Endothelial cell of umbilical vein (primary cell): ENCODE measurements around the gene ADD2. TPM values are rescaled to one million over a fixed set of nuclear protein-coding genes. Genes with fewer than 3 reads are reported as not detected.

ENCODE experiments used
- BruUV-seq: library from RNA; stranded (reverse); fragments of 400-500 nt; replicated peaks from 2 replicates; lab custom pipeline; 2021; lab: Mats Ljungman, UMichigan
- CTCF ChIA-PET: fragments of 300-600, 350-600 bp; sonication (Branson Sonifier 250); formaldehyde crosslinking; loops from one replicate; lab custom pipeline; 2021; ENCODE audit warnings: antibody characterized with exemption, inconsistent platforms; lab: Charles Lee
- POLR2A ChIA-PET: fragments of 300-600, 350-600 bp; sonication (Branson Sonifier 250); formaldehyde crosslinking; loops from one replicate; lab custom pipeline; 2021; ENCODE audit warnings: antibody characterized with exemption, inconsistent platforms; lab: Charles Lee
- DNase-seq: peaks from one replicate; pipeline ENCODE4 v3.0.0-alpha.2; 2011; ENCODE audit warnings: low read depth, low spot score
- FAIRE-seq: peaks from 2 replicates; lab custom pipeline; 2011; peaks lifted over from hg19 to GRCh38; lab: Jason Lieb, UNC
- H2AFZ ChIP-seq: 2 replicates; pipeline ENCODE4 v1.6.0; 2012; ENCODE audit warnings: low read depth, low read length, control low read depth, inconsistent platforms
- H3K27ac ChIP-seq: 2 replicates; pipeline ENCODE4 v1.5.1; 2011; ENCODE audit warnings: low read depth, mild to moderate bottlenecking, control low read depth, low read length, moderate library complexity; ENCODE audit not compliant: insufficient read depth
- H3K27me3 ChIP-seq, 2 experiments: 2 replicates each; pipeline versions ENCODE4 v1.6.0 to v1.6.1; 2011; ENCODE audit warnings: low read length in 2 of 2, mixed read lengths in 1 of 2; ENCODE audit not compliant: control insufficient read depth in 2 of 2, insufficient read depth in 2 of 2
- H3K36me3 ChIP-seq, 2 experiments: 2 replicates in 1 of 2; 3 replicates in 1 of 2; pipeline ENCODE4 v1.5.1; 2011; ENCODE audit warnings: low read length in 2 of 2, mild to moderate bottlenecking in 1 of 2, moderate library complexity in 1 of 2; ENCODE audit not compliant: control insufficient read depth in 2 of 2, insufficient read depth in 2 of 2; ENCODE audit errors: extremely low read depth in 1 of 2
- H3K4me1 ChIP-seq: 3 replicates; pipeline ENCODE4 v1.5.1; 2011; ENCODE audit warnings: mild to moderate bottlenecking, low read length; ENCODE audit not compliant: control insufficient read depth, insufficient read depth; ENCODE audit errors: extremely low read depth
- H3K4me2 ChIP-seq: 2 replicates; pipeline ENCODE4 v1.6.1; 2011; ENCODE audit warnings: low read length, control low read depth, mixed read lengths; ENCODE audit not compliant: insufficient read depth
- H3K4me3 ChIP-seq, 3 experiments: fragments of 200-600 bp in 1 of 3; sonication (generic), shearing (Covaris generic) in 1 of 3; replicated peaks in 1 of 3; 2 replicates each; pipeline ENCODE4 v1.5.1; 2011 to 2016; ENCODE audit warnings: control low read depth in 3 of 3, low read length in 3 of 3, mild to moderate bottlenecking in 2 of 3, inconsistent platforms in 1 of 3, low read depth in 1 of 3, moderate library complexity in 1 of 3; ENCODE audit not compliant: insufficient read depth in 1 of 3
- H3K79me2 ChIP-seq: 2 replicates; pipeline ENCODE4 v1.6.0; 2012; ENCODE audit warnings: low read length, inconsistent platforms; ENCODE audit not compliant: control insufficient read depth, insufficient read depth
- H3K9ac ChIP-seq: replicated peaks from 2 replicates; pipeline ENCODE3; 2011; ENCODE audit warnings: low read length, control low read depth; ENCODE audit not compliant: insufficient read depth; ENCODE audit errors: extremely low read depth
- H3K9me1 ChIP-seq: replicated peaks from 3 replicates; pipeline ENCODE4 v1.6.0; 2011; ENCODE audit warnings: mild to moderate bottlenecking, low read length; ENCODE audit not compliant: control insufficient read depth, insufficient read depth; ENCODE audit errors: extremely low read depth
- H3K9me3 ChIP-seq: replicated peaks from 2 replicates; pipeline ENCODE4 v1.5.1; 2012; ENCODE audit warnings: low read length, inconsistent platforms; ENCODE audit not compliant: control insufficient read depth, insufficient read depth
- H4K20me1 ChIP-seq: replicated peaks from 2 replicates; pipeline ENCODE3; 2011; ENCODE audit warnings: mild to moderate bottlenecking, low read length; ENCODE audit not compliant: control insufficient read depth, insufficient read depth; ENCODE audit errors: extremely low read depth
- CTCF ChIP-seq, 2 donors: IDR thresholded peaks; 1 replicate in 1 of 2; 2 replicates in 1 of 2; pipeline ENCODE4 v1.5.1; 2011; ENCODE audit warnings: low read length in 2 of 2, mild to moderate bottlenecking in 2 of 2, moderate library complexity in 2 of 2, control low read depth in 1 of 2, inconsistent platforms in 1 of 2, low read depth in 1 of 2; ENCODE audit not compliant: insufficient read depth in 1 of 2; ENCODE audit errors: extremely low read depth in 1 of 2
- EZH2 ChIP-seq: IDR thresholded peaks from 2 replicates; pipeline ENCODE4 v1.6.1; 2012; ENCODE audit warnings: borderline replicate concordance, low read depth, mild to moderate bottlenecking, moderate library complexity, low read length, inconsistent platforms; ENCODE audit not compliant: severe bottlenecking
- FOS ChIP-seq: IDR thresholded peaks from 2 replicates; pipeline ENCODE4 v1.6.1; 2011; ENCODE audit warnings: mild to moderate bottlenecking, low read length, moderate library complexity, borderline replicate concordance; ENCODE audit not compliant: insufficient read depth
- GATA2 ChIP-seq: IDR thresholded peaks from 2 replicates; pipeline ENCODE4 v1.7.0; 2011; ENCODE audit warnings: low read depth, mild to moderate bottlenecking, moderate library complexity, mixed read lengths, low read length; ENCODE audit not compliant: insufficient read length, insufficient read depth
- JUN ChIP-seq: IDR thresholded peaks from 2 replicates; pipeline ENCODE4 v1.6.1; 2011; ENCODE audit warnings: borderline replicate concordance, low read depth; ENCODE audit not compliant: insufficient read length, insufficient read depth
- MAX ChIP-seq: IDR thresholded peaks from 2 replicates; pipeline ENCODE4 v1.6.1; 2011; ENCODE audit not compliant: insufficient read depth, insufficient read length
- MYC ChIP-seq: IDR thresholded peaks from one replicate; pipeline ENCODE4 v1.6.1; 2011; ENCODE audit warnings: mild to moderate bottlenecking, low read depth, low read length
- POLR2A ChIP-seq: IDR thresholded peaks from 2 replicates; pipeline ENCODE4 v1.6.1; 2012; ENCODE audit warnings: low read depth, mild to moderate bottlenecking, control low read depth, low read length
- POLR2AphosphoS5 ChIP-seq: IDR thresholded peaks from 2 replicates; pipeline ENCODE4 v1.6.1; 2012; ENCODE audit warnings: low read depth, mild to moderate bottlenecking, control low read depth, low read length, moderate library complexity; ENCODE audit not compliant: insufficient read depth
- dilution Hi-C: fragments of 300-500 bp; cut with MboI; formaldehyde crosslinking; loops from one replicate; pipeline ENCODE4 v1.15.0; 2019; ENCODE audit warnings: low sequenced_read_pairs; ENCODE audit not compliant: extremely low pct_ligation_motif_present
- intact Hi-C: fragments of 100-400 bp; cut with micrococcal nuclease; formaldehyde crosslinking; loops from one replicate; pipeline ENCODE4 v1.10.0; 2022
- polyA plus RNA-seq, 4 experiments: library from polyadenylated mRNA; depleted of rRNA in 3 of 4; stranded (reverse) in 3 of 4; unstranded in 1 of 4; fragments of >200 nt; gene quantifications; 2 replicates each; pipeline versions ENCODE4 v1.2.1 to v1.2.3, GENCODE V29; 2011 to 2012; ENCODE audit warnings: missing spikeins in 1 of 4
- total RNA-seq: library from RNA; stranded (reverse); gene quantifications from 2 replicates; pipeline ENCODE4 v1.2.3, GENCODE V29; 2021

Gene ADD2
- total and polyA plus RNA-seq, 2 donors (not counting 3 experiments of a cell fraction or from before 2014, with no cell fraction given) = 0.17 TPM; not detected in 1

GRCh38 chr2:70658476-70658875 is 109.5 kb downstream of the ADD2 start:
- no TSS peak for BruUV-seq
- CTCF ChIA-PET = interaction anchor here (1.2 kb wide), 1 partner anchor 290 kb away, joined by 5 read pairs; no protein-coding TSS in a partner anchor

More at GRCh38 chr2:70658476-70658875, 109.5 kb downstream of the ADD2 start:
- dilution Hi-C loops (no loop called here), intact Hi-C loops (no loop called here)
- Histone ChIP-seq H3K9me1 (no peaks in the 10 kb centered on the region), H3K79me2 (no peaks in the 10 kb centered on the region), H3K4me2 (no peak overlapping the region), H3K9ac (no peak overlapping the region), H3K27ac (no peak overlapping the region), H4K20me1 (no peaks in the 10 kb centered on the region), H3K4me3 (no peak overlapping the region), H3K36me3 (no peaks in the 10 kb centered on the region), H3K9me3 (no peaks in the 10 kb centered on the region), H2AFZ (no peak overlapping the region), H3K27me3 (peaks cover 14 to 18% of the 10 kb centered on the region in 2 experiments), H3K4me1 (no peaks in the 10 kb centered on the region)
- FAIRE-seq (no peak), DNase-seq (no peak)
- POLR2A ChIA-PET = no interaction called here
- TF ChIP-seq GATA2 (no peak), FOS (no peak), EZH2 (no peak), JUN (no peak), MYC (no peak), MAX (no peak), POLR2AphosphoS5 (no peak), CTCF (IDR thresholded peaks at IDR 0.05; ENCODE audit: extremely low read depth in 1 of 2, insufficient read depth in 1 of 2, low read depth in 1 of 2, low read length in 2 of 2) (no peak), POLR2A (no peak)
